Liver (tissue), 9 donors: ENCODE measurements around the gene SIM2. TPM values are rescaled to one million over a fixed set of nuclear protein-coding genes. Genes with fewer than 3 reads are reported as not detected.

Experiments
- DNase-seq: peaks from one replicate; pipeline ENCODE4 v3.0.0-alpha.2; 2017; ENCODE audit warnings: low spot score
- H3K27ac ChIP-seq, 2 donors: one replicate each; pipeline ENCODE4 v1.7.0; 2013; ENCODE audit warnings: inconsistent platforms in 2 of 2, low read length in 2 of 2, control low read depth in 1 of 2, low read depth in 1 of 2, mild to moderate bottlenecking in 1 of 2
- H3K27me3 ChIP-seq, 4 donors: one replicate each; pipeline versions ENCODE4 v1.6.1 to v1.7.0; 2013; ENCODE audit warnings: low read length in 3 of 4, inconsistent platforms in 1 of 4, mild to moderate bottlenecking in 1 of 4, moderate library complexity in 1 of 4; ENCODE audit not compliant: control insufficient read depth in 4 of 4, insufficient read depth in 4 of 4
- H3K36me3 ChIP-seq, 4 donors: one replicate each; pipeline versions ENCODE4 v1.6.1 to v1.7.0; 2013; ENCODE audit warnings: low read length in 3 of 4, mild to moderate bottlenecking in 3 of 4, low read depth in 1 of 4, moderate library complexity in 1 of 4; ENCODE audit not compliant: control insufficient read depth in 4 of 4, insufficient read depth in 3 of 4
- H3K4me1 ChIP-seq, 4 donors: one replicate each; pipeline versions ENCODE4 v1.6.1 to v1.7.0; 2013; ENCODE audit warnings: low read length in 3 of 4, mild to moderate bottlenecking in 3 of 4, moderate library complexity in 1 of 4; ENCODE audit not compliant: control insufficient read depth in 4 of 4, insufficient read depth in 4 of 4
- H3K4me3 ChIP-seq, 3 donors: one replicate each; pipeline versions ENCODE4 v1.6.1 to v1.7.0; 2013; ENCODE audit warnings: low read length in 3 of 3, control low read depth in 1 of 3, low read depth in 1 of 3, mild to moderate bottlenecking in 1 of 3
- H3K9ac ChIP-seq, 2 donors: one replicate each; pipeline ENCODE4 v1.7.0; 2013; ENCODE audit warnings: low read length in 2 of 2, mild to moderate bottlenecking in 2 of 2, moderate library complexity in 2 of 2, control low read depth in 1 of 2, low read depth in 1 of 2
- H3K9me3 ChIP-seq, 4 donors: one replicate each; pipeline versions ENCODE4 v1.6.1 to v1.7.0; 2013; ENCODE audit warnings: low read length in 3 of 4; ENCODE audit not compliant: control insufficient read depth in 4 of 4
- EGR1 ChIP-seq, 2 donors: IDR thresholded peaks; 2 replicates each; pipeline ENCODE4 v1.6.1; 2016 to 2018; ENCODE audit warnings: antibody characterized with exemption in 2 of 2, low read depth in 2 of 2
- FOXA1 ChIP-seq: IDR thresholded peaks from 2 replicates; pipeline ENCODE4 v1.6.1; 2016; ENCODE audit warnings: antibody characterized with exemption
- GABPA ChIP-seq, 2 donors: IDR thresholded peaks in 1 of 2; conservative IDR thresholded peaks in 1 of 2; 2 replicates each; pipeline ENCODE4 v1.6.1; 2016; ENCODE audit warnings: antibody characterized with exemption in 2 of 2, mild to moderate bottlenecking in 1 of 2, moderate library complexity in 1 of 2
- HNF4A ChIP-seq, 2 donors: conservative IDR thresholded peaks; 2 replicates each; pipeline ENCODE4 v1.6.1; 2016; ENCODE audit warnings: antibody characterized with exemption in 2 of 2, mild to moderate bottlenecking in 2 of 2
- HNF4G ChIP-seq: IDR thresholded peaks from 2 replicates; pipeline ENCODE4 v1.6.1; 2016; ENCODE audit warnings: antibody characterized with exemption
- JUND ChIP-seq, 2 donors: IDR thresholded peaks; 2 replicates each; pipeline ENCODE4 v1.6.1; 2016; ENCODE audit warnings: antibody characterized with exemption in 2 of 2
- NR2F2 ChIP-seq: IDR thresholded peaks from 2 replicates; pipeline ENCODE4 v1.6.1; 2016; ENCODE audit warnings: antibody characterized with exemption
- RXRA ChIP-seq, 2 donors: IDR thresholded peaks; 2 replicates each; pipeline ENCODE4 v1.6.1; 2017 to 2018; ENCODE audit warnings: antibody characterized with exemption in 2 of 2, mild to moderate bottlenecking in 1 of 2
- SP1 ChIP-seq: IDR thresholded peaks from 2 replicates; pipeline ENCODE4 v1.6.1; 2018; ENCODE audit warnings: antibody characterized with exemption, mild to moderate bottlenecking
- TAF1 ChIP-seq: conservative IDR thresholded peaks from 2 replicates; pipeline ENCODE4 v1.6.1; 2016; ENCODE audit warnings: antibody characterized with exemption, mild to moderate bottlenecking
- WGBS: extraction: QIAGEN DNeasy Blood & Tissue Kit; methylation state at CpG from one replicate; pipeline ENCODE4 v1.1.7; 2013; 5-methylcytosine and 5-hydroxymethylcytosine counted together
- polyA plus RNA-seq, 2 donors: library from polyadenylated mRNA; stranded (reverse) in 1 of 2; unstranded in 1 of 2; fragments of 200-250 nt in 1 of 2; fragments of >200 nt in 1 of 2; fragmentation: Nextera tagmentation in 1 of 2; extraction: Ambion mirVana in 1 of 2; gene quantifications; one replicate each; pipeline versions ENCODE4 v1.2.1 to v1.2.3, GENCODE V29; 2013 to 2015
- total RNA-seq, 2 donors: library from RNA; depleted of rRNA; stranded (reverse); fragments of >200 nt; gene quantifications; one replicate each; pipeline ENCODE4 v1.2.3, GENCODE V29; 2014
- TF ChIP-seq, protein P1 (sequence below): fragments of 150-350 bp; IDR thresholded peaks from 2 replicates; pipeline ENCODE4 v1.5.1; 2017; ENCODE audit warnings: improper control_type of control experiment, low read depth, low read length; ENCODE audit not compliant: missing input control
- TF ChIP-seq, protein P2 (sequence below): IDR thresholded peaks from 2 replicates; pipeline ENCODE4 v1.6.1; 2016; ENCODE audit warnings: antibody characterized with exemption
- donor health status: healthy.
- donor health status: healthy.
- donor health status: healthy.
- donor health status: healthy.
- donor health status: healthy.

SIM2 gene
- total and polyA plus RNA-seq, 4 donors = 0.19 TPM; not detected in 3

DNA sequence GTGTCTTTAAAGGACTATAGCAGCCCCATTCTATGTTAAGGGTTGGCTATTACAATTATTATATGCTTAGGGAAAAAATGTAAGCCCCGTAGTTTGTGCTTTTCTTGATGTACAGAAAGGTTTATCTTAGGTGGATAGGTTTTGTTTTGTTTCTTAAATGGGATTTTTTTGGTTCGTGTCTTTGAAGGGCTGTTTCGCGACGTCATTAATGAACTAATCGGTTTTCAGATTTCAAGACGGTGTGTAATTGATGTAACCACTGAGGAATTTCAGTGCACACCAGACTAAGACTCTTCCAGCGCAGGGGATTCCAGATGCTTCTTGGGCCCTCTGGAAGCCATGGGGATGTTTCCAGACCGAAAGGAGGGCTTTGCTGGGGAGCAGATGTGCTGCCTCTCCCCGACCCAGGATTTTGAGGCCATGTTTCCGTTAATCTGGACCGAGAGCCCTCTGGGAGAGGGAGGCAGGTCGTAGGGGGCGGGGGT lies 4.8 kb upstream of the SIM2 start:
- Histone ChIP-seq H3K36me3 (no peaks in the 10 kb centered on the region), H3K27ac (no peak overlapping the region), H3K9me3 (peaks cover 0 to 3% (median 0%) of the 10 kb centered on the region in 4 donors), H3K27me3 (peaks cover 11 to 48% (median 31%) of the 10 kb centered on the region in 4 donors), H3K4me3 (no peak overlapping the region), H3K9ac (no peak overlapping the region), H3K4me1 (peaks cover 7 to 28% (median 13%) of the 10 kb centered on the region in 4 donors)
- 7% methylated on average over 14 of the region's 14 CpGs for WGBS
- no peak for DNase-seq
- TF ChIP-seq SP1 (no peak), TAF1 (no peak), GABPA (IDR thresholded peaks at IDR 0.05 in 1 of 2, conservative IDR thresholded peaks at IDR 0.05 in 1 of 2) (no peak), FOXA1 (no peak), HNF4G (no peak), EGR1 (IDR thresholded peaks at IDR 0.05; ENCODE audit: low read depth in 2 of 2) (no peak), JUND (IDR thresholded peaks at IDR 0.05) (no peak)
- TF ChIP-seq, protein P1, sequence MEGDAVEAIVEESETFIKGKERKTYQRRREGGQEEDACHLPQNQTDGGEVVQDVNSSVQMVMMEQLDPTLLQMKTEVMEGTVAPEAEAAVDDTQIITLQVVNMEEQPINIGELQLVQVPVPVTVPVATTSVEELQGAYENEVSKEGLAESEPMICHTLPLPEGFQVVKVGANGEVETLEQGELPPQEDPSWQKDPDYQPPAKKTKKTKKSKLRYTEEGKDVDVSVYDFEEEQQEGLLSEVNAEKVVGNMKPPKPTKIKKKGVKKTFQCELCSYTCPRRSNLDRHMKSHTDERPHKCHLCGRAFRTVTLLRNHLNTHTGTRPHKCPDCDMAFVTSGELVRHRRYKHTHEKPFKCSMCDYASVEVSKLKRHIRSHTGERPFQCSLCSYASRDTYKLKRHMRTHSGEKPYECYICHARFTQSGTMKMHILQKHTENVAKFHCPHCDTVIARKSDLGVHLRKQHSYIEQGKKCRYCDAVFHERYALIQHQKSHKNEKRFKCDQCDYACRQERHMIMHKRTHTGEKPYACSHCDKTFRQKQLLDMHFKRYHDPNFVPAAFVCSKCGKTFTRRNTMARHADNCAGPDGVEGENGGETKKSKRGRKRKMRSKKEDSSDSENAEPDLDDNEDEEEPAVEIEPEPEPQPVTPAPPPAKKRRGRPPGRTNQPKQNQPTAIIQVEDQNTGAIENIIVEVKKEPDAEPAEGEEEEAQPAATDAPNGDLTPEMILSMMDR = no peak
- TF ChIP-seq, protein P2, sequence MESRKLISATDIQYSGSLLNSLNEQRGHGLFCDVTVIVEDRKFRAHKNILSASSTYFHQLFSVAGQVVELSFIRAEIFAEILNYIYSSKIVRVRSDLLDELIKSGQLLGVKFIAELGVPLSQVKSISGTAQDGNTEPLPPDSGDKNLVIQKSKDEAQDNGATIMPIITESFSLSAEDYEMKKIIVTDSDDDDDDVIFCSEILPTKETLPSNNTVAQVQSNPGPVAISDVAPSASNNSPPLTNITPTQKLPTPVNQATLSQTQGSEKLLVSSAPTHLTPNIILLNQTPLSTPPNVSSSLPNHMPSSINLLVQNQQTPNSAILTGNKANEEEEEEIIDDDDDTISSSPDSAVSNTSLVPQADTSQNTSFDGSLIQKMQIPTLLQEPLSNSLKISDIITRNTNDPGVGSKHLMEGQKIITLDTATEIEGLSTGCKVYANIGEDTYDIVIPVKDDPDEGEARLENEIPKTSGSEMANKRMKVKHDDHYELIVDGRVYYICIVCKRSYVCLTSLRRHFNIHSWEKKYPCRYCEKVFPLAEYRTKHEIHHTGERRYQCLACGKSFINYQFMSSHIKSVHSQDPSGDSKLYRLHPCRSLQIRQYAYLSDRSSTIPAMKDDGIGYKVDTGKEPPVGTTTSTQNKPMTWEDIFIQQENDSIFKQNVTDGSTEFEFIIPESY = no peak

GRCh38 chr21:36694593-36695282 lies 4.2 kb upstream of the SIM2 start:
- no peak for TF ChIP-seq JUND (IDR thresholded peaks at IDR 0.05)
- TF ChIP-seq NR2F2 = no peak
- no peak for TF ChIP-seq TAF1
- no peak for TF ChIP-seq HNF4A (conservative IDR thresholded peaks at IDR 0.05)
- no peak for TF ChIP-seq RXRA (IDR thresholded peaks at IDR 0.05)
- no peak for TF ChIP-seq GABPA (IDR thresholded peaks at IDR 0.05 in 1 of 2, conservative IDR thresholded peaks at IDR 0.05 in 1 of 2)
- 8% methylated on average over 19 of the region's 19 CpGs for WGBS
- H3K9ac ChIP-seq = no peak overlapping the region

DNA sequence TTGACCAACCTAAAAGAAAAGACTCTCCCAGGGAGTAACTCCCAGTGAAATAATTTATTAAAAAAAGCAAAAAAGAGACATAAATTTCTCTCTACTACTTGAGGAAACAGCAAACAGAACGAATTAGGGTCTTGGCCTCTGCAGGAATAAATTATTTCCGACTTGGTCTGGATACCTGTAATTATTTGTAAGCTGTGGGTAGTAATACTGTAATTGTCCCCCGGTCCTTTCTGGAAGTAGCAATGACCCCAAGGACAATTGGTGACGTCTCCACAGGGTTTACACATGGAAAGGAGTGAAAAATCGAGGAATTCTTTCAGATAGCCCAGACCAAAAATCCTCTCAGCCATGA lies 3.7 kb upstream of the SIM2 start:
- H3K4me3 ChIP-seq = no peak overlapping the region

More at GRCh38 chr21:36694593-36695282, 4.2 kb upstream of the SIM2 start:
- Histone ChIP-seq H3K4me1 (peaks cover 9 to 35% (median 19%) of the 10 kb centered on the region in 4 donors), H3K27ac (no peak overlapping the region), H3K27me3 (peaks cover 11 to 45% (median 31%) of the 10 kb centered on the region in 4 donors), H3K4me3 (no peak overlapping the region), H3K36me3 (no peaks in the 10 kb centered on the region), H3K9me3 (peaks cover 0 to 3% (median 0%) of the 10 kb centered on the region in 4 donors)
- no peak for DNase-seq

More for the DNA sequence above, 3.7 kb upstream of the SIM2 start:
- DNase-seq = no peak
- H3K9ac ChIP-seq = no peak overlapping the region
- H3K27me3 ChIP-seq = peaks cover 11 to 45% (median 31%) of the 10 kb centered on the region in 4 donors
- no peak overlapping the region for H3K27ac ChIP-seq
- no peaks in the 10 kb centered on the region for H3K36me3 ChIP-seq
- WGBS = 9% methylated on average over 5 of the region's 5 CpGs
- TF ChIP-seq JUND (IDR thresholded peaks at IDR 0.05) (no peak), FOXA1 (no peak)
- H3K9me3 ChIP-seq = peaks cover 0 to 3% (median 0%) of the 10 kb centered on the region in 4 donors
- peaks cover 9 to 39% (median 21%) of the 10 kb centered on the region in 4 donors for H3K4me1 ChIP-seq
